HL-60 (cell line): ENCODE results near the gene PALLD.

Experiments used
- GABPA ChIP-seq: IDR thresholded peaks from 2 replicates; pipeline ENCODE4 v1.6.1; 2012; ENCODE audit warnings: low read depth
- POLR2AphosphoS5 ChIP-seq: IDR thresholded peaks from 2 replicates; pipeline ENCODE4 v1.6.1; 2012; ENCODE audit warnings: low read depth
- TF ChIP-seq, protein P1 (sequence below): IDR thresholded peaks from one replicate; pipeline ENCODE4 v1.5.1; 2011; ENCODE audit warnings: low read length, control low read depth, inconsistent platforms; ENCODE audit not compliant: insufficient read depth
- TF ChIP-seq, protein P2 (sequence below): IDR thresholded peaks from 2 replicates; pipeline ENCODE4 v1.6.1; 2012; ENCODE audit warnings: low read depth; ENCODE audit not compliant: insufficient replicate concordance

DNA sequence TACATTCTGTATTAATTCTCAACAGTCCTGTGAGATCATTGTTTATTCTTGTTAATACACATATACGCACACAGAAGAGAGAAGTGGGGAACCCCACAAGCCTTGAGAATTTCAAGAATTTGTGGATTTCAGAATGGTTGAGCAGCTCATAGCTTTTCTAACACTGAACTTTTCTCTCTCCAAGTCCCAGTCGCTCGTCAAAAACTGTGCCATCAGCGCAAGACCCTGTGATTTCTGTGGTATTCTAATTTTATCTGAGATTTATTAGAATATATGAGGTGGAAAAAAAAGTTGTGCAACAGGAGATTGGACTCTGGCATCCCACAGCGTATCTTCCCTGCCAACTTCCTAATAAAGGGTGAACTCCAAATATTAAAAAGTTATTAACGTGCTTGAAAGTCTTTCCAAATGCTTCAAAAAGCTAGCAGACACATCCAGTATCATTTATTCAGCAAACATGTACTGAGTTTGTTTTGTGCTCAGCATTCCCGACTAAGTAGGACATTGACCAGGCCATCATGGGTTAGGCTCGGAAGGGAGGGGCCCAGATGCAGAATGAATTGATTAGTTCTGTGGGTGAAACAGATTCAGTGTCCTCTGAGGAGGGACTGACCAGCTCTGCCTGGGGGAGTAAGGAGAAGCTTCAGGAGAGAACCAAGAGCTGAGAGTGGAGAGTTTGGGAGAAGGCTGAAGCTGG is 347.6 kb downstream of the PALLD start:
- TF ChIP-seq, protein P1, sequence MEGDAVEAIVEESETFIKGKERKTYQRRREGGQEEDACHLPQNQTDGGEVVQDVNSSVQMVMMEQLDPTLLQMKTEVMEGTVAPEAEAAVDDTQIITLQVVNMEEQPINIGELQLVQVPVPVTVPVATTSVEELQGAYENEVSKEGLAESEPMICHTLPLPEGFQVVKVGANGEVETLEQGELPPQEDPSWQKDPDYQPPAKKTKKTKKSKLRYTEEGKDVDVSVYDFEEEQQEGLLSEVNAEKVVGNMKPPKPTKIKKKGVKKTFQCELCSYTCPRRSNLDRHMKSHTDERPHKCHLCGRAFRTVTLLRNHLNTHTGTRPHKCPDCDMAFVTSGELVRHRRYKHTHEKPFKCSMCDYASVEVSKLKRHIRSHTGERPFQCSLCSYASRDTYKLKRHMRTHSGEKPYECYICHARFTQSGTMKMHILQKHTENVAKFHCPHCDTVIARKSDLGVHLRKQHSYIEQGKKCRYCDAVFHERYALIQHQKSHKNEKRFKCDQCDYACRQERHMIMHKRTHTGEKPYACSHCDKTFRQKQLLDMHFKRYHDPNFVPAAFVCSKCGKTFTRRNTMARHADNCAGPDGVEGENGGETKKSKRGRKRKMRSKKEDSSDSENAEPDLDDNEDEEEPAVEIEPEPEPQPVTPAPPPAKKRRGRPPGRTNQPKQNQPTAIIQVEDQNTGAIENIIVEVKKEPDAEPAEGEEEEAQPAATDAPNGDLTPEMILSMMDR = no peak
- TF ChIP-seq, protein P2, sequence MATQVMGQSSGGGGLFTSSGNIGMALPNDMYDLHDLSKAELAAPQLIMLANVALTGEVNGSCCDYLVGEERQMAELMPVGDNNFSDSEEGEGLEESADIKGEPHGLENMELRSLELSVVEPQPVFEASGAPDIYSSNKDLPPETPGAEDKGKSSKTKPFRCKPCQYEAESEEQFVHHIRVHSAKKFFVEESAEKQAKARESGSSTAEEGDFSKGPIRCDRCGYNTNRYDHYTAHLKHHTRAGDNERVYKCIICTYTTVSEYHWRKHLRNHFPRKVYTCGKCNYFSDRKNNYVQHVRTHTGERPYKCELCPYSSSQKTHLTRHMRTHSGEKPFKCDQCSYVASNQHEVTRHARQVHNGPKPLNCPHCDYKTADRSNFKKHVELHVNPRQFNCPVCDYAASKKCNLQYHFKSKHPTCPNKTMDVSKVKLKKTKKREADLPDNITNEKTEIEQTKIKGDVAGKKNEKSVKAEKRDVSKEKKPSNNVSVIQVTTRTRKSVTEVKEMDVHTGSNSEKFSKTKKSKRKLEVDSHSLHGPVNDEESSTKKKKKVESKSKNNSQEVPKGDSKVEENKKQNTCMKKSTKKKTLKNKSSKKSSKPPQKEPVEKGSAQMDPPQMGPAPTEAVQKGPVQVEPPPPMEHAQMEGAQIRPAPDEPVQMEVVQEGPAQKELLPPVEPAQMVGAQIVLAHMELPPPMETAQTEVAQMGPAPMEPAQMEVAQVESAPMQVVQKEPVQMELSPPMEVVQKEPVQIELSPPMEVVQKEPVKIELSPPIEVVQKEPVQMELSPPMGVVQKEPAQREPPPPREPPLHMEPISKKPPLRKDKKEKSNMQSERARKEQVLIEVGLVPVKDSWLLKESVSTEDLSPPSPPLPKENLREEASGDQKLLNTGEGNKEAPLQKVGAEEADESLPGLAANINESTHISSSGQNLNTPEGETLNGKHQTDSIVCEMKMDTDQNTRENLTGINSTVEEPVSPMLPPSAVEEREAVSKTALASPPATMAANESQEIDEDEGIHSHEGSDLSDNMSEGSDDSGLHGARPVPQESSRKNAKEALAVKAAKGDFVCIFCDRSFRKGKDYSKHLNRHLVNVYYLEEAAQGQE = no peak
- TF ChIP-seq POLR2AphosphoS5 = no peak
- TF ChIP-seq GABPA = no peak
